Stimulated activated naive CD4-positive, alpha-beta T cell (primary cell): ENCODE data around the gene ITK.

Experiments used
- DNase-seq, 6 experiments: peaks; one replicate each; lab custom pipeline; 2025; lab: John Stamatoyannopoulos, UW

ITK gene

GRCh38 chr5:157180374-157181264 is at the start of gene ITK:
TSS of gene ITK (plus strand) at chr5:157180840. CDS start at chr5:157180978, 138 bp downstream.
- DNase-seq: peak in 5 of 6 experiments; percentile 29 to 80 (median 76)

- no peak for DNase-seq
Measured at GRCh38 chr5:157130925-157131324, 49.7 kb upstream of the ITK start.

- no peak for DNase-seq
Measured at GRCh38 chr5:157132281-157132612, 48.4 kb upstream of the ITK start.

GRCh38 chr5:157137691-157138090 is 42.9 kb upstream of the ITK start:
- DNase-seq: no peak

- peak; percentile 71 to 96 (median 93) for DNase-seq
Measured at GRCh38 chr5:157142317-157143126, 38.1 kb upstream of the ITK start, which contains the start of gene MED7. TSS of gene MED7 (minus strand) at chr5:157142865. CDS start at chr5:157139431, 3,434 bp downstream.

DNA sequence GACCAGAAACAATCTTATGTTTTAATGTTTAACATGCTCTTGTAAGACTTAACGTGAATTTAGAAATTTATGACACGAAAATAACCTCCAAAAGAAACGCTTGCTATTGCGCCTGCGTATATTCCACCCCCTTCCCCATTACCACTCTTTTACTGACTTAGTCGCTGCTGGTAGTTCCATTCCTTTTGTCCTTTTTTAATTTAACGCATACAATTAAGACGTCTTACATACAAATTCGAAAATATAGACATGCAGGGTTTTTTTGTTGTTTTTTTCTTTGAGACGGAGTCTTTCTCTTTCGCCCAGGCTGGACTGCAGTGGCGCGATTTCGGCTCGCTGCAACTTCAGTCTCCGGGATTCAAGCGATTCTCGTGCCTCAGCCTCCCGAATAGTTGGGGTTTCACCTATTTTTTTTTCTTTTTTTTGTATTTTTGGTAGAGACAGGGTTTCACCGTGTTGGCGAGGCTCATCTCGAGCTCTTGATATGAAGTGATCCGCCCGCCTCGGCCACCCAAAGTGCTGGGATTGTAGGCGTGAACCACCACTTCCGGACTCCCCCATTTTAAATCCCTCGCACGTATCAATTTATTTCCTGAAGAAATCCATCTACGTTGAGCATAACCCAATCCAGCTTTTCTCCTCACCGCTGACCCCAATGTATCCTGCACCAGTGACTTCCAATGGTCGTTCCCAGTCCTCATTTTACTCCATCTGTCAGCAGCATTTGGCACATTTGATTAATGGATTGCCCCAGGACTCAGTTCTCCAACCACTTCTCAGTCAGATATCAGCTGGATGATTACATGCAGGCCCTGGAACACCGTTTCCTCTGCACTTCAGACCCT is 37.3 kb upstream of the ITK start:
- DNase-seq: peak in 5 of 6 experiments; percentile 15 to 90 (median 58)

GRCh38 chr5:157148734-157149615 is 31.7 kb upstream of the ITK start:
- peak; percentile 46 to 88 (median 66) for DNase-seq

- no peak for DNase-seq
Measured at GRCh38 chr5:157150995-157151394, 29.6 kb upstream of the ITK start.

DNA sequence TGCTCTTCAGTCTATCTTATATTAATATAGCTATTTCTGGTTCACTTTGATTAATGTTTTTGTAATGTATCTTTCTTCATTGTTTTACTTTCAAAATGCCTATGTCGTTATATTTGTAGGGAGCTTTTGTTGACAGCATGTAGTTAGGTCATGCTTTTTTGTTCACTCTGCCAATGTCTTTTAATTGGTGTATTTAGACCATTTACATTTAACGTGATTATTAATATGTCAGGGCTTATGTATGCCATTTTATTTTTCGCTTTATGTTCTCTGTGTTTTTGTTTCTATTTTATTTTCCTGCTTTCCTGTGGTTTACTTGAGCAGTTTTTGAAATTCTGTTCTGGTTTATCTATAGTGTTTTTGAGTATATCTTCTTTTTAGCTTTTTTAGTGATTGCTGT is 25.3 kb upstream of the ITK start:
- no peak for DNase-seq

DNA sequence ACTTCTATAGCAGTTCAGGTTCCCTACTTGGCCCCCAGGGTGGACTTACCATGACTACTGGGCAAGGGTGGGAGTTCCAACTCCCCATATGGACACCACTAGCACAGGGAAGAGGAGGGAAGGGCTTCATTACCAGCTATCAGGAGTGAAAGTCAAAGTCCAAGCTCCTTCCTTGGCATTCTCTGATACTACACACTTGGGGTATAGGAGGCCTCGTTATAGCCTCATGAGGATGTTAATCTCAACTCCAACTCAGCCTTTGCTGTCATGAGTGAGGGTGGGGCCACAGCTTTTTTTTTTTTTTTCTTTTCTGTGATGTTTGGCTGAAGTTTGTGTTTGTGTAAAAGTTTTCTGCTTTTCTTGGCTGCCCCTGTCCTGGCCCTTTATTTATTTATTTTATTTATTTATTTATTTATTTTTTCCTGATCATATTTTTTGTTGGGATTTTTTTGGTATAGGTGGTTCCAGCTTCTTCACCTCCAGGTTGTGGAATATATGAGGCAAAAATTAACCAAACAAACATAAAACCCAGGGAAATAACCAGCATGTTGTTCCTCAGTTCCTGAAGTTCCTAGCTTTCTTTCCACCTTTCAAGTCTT is 23.2 kb upstream of the ITK start:
- DNase-seq: no peak

- DNase-seq: peak; percentile 6 to 63 (median 39)
Measured at GRCh38 chr5:157159209-157159751, 21.4 kb upstream of the ITK start.

- peak in 2 of 6 experiments; percentile 6 to 23 for DNase-seq
Measured at GRCh38 chr5:157160001-157160400, 20.6 kb upstream of the ITK start.

- no peak for DNase-seq
Measured at GRCh38 chr5:157161996-157162395, 18.6 kb upstream of the ITK start.

GRCh38 chr5:157162919-157163510 is 17.6 kb upstream of the ITK start:
- no peak for DNase-seq

DNA sequence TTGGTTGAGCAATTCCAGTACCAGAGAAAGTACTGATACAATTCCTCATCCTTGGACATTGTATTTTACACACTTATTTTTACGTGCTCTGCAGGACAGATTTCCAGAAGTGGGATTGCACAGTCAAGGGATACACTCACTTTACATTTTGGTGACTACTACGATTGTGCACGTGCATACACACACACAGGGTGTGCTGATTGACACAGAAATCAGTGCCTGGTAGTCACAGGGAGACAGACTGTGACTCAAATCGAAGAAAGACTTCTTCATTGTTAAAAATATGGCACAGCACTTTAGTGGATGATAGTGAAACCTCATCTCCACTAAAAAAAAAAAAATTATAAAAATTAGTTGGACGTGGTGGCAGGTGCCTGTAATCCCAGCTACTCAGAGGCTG is 16.1 kb upstream of the ITK start:
- DNase-seq: no peak

DNA sequence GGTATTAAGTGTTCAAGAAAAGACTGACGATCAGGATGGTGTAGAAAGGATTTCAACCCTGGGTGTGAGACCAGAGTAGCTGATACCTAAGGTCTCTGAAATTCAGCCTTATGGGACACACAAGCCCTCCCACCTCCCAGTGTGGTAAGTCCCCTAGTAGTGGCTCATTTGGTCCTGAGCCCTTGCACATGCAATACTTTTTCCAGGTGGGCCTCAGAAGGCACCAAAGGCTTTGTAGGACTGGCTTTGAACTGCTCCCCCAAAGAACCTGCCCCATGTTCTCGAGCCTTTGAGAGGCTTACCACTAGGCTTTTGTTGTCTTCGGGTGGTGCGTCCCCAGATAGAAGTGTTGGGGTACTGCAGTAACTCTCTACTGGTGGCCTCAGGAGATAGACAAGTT is 15.4 kb upstream of the ITK start:
- DNase-seq: no peak

DNA sequence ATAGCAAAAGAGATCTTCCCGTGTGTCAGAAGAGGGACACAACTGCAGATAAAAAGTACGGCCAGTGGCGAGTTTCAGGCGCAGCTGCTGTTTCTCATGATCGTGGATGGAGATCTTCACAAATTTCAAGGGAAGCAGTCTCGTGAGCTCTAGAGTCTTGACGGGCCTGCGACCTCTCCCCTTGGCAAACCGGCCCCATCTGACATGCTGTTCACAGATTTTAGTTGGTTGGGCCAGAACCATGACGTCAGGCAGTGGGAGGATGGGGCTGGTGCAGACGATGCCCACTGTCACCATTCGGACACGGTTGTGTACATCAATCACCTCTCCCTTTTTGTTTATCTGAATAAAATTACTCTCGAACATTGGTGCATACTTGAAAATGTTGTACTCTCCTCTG is 15.0 kb upstream of the ITK start:
- DNase-seq: no peak

- no peak for DNase-seq
Measured at GRCh38 chr5:157166214-157167213, 14.1 kb upstream of the ITK start, which contains the start of gene GARIN3. TSS of gene GARIN3 (minus strand) at chr5:157166264. CDS start at chr5:157166168, 96 bp downstream.
